Lung (tissue), 12 donors: ENCODE results near the gene ALDH16A1. TPM values are rescaled to one million over a fixed set of nuclear protein-coding genes. Genes with fewer than 3 reads are reported as not detected.

Source experiments
- ATAC-seq: fragments of 200-7000 bp; cut with Tn5 transposase; one replicate; pipeline ENCODE4 v1.9.1; 2020; ENCODE audit warnings: moderate number of reproducible peaks; ENCODE audit not compliant: insufficient read depth, low FRiP score
- DNase-seq, 3 donors: peaks; one replicate each; pipeline ENCODE4 v3.0.0-alpha.2; 2013 to 2017
- H3K27ac ChIP-seq, 2 donors: one replicate each; pipeline ENCODE4 v1.5.1; 2013; ENCODE audit warnings: mild to moderate bottlenecking in 2 of 2, moderate library complexity in 2 of 2, control low read depth in 1 of 2, inconsistent platforms in 1 of 2, low read depth in 1 of 2, low read length in 1 of 2
- H3K27me3 ChIP-seq, 3 donors: one replicate each; pipeline ENCODE4 v1.5.1; 2013; ENCODE audit warnings: low read length in 2 of 3; ENCODE audit not compliant: control insufficient read depth in 3 of 3, insufficient read depth in 3 of 3
- H3K36me3 ChIP-seq, 4 donors: one replicate each; pipeline ENCODE4 v1.5.1; 2013; ENCODE audit warnings: low read length in 4 of 4, mild to moderate bottlenecking in 1 of 4, moderate library complexity in 1 of 4; ENCODE audit not compliant: control insufficient read depth in 4 of 4, insufficient read depth in 4 of 4
- H3K4me1 ChIP-seq, 5 donors: one replicate each; pipeline ENCODE4 v1.5.1; 2013; ENCODE audit warnings: low read length in 5 of 5, mild to moderate bottlenecking in 2 of 5, moderate library complexity in 1 of 5; ENCODE audit not compliant: control insufficient read depth in 5 of 5, insufficient read depth in 5 of 5
- H3K4me3 ChIP-seq: one replicate; pipeline ENCODE4 v1.5.1; 2013; ENCODE audit warnings: mild to moderate bottlenecking, control low read depth, moderate library complexity
- H3K9ac ChIP-seq, 2 donors: one replicate each; pipeline ENCODE4 v1.5.1; 2013; ENCODE audit warnings: low read length in 2 of 2, control low read depth in 1 of 2; ENCODE audit not compliant: insufficient read depth in 1 of 2
- H3K9me3 ChIP-seq, 4 donors: one replicate each; pipeline ENCODE4 v1.5.1; 2013; ENCODE audit warnings: low read length in 3 of 4, mild to moderate bottlenecking in 1 of 4, moderate library complexity in 1 of 4; ENCODE audit not compliant: control insufficient read depth in 4 of 4, insufficient read depth in 3 of 4
- WGBS, 2 donors: extraction: QIAGEN DNeasy Blood & Tissue Kit; methylation state at CpG; one replicate each; pipeline ENCODE4 v1.1.7; 2013; 5-methylcytosine and 5-hydroxymethylcytosine counted together
- polyA plus RNA-seq, 2 donors: library from polyadenylated mRNA; stranded (reverse); fragments of 200-250 nt; gene quantifications; one replicate each; pipeline ENCODE4 v1.2.1, GENCODE V29; 2013
- total RNA-seq, 2 donors: library from RNA; depleted of rRNA in 1 of 2; stranded (reverse); fragments of >200 nt in 1 of 2; gene quantifications; one replicate each; pipeline ENCODE4 v1.2.1, GENCODE V29; 2014 to 2021
- TF ChIP-seq, protein P1 (sequence below): IDR thresholded peaks from 2 replicates; pipeline ENCODE4 v1.5.1; 2012; ENCODE audit warnings: mild to moderate bottlenecking; ENCODE audit errors: control extremely low read depth, extremely low read depth
- donor health status: control.
- donor health status: control.
- donor health status: Bipolar disorder and iron deficiency.
- donor health status: healthy.
- donor health status: DM: yes; HTN: yes; CAD: no.

Gene ALDH16A1
- total and polyA plus RNA-seq, 4 donors = 21.1 to 53.3 (median 37.4) TPM

GRCh38 chr19:49440439-49441209 is 12.4 kb upstream of the ALDH16A1 start:
- 33 to 38% methylated on average over 19 of the region's 19 CpGs for WGBS, 2 donors
- no peak for ATAC-seq
- TF ChIP-seq, protein P1, sequence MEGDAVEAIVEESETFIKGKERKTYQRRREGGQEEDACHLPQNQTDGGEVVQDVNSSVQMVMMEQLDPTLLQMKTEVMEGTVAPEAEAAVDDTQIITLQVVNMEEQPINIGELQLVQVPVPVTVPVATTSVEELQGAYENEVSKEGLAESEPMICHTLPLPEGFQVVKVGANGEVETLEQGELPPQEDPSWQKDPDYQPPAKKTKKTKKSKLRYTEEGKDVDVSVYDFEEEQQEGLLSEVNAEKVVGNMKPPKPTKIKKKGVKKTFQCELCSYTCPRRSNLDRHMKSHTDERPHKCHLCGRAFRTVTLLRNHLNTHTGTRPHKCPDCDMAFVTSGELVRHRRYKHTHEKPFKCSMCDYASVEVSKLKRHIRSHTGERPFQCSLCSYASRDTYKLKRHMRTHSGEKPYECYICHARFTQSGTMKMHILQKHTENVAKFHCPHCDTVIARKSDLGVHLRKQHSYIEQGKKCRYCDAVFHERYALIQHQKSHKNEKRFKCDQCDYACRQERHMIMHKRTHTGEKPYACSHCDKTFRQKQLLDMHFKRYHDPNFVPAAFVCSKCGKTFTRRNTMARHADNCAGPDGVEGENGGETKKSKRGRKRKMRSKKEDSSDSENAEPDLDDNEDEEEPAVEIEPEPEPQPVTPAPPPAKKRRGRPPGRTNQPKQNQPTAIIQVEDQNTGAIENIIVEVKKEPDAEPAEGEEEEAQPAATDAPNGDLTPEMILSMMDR = no peak
- H3K9ac ChIP-seq = no peak overlapping the region
- peaks cover 0 to 3% (median 0%) of the 10 kb centered on the region in 4 donors for H3K9me3 ChIP-seq
- no peak overlapping the region for H3K4me3 ChIP-seq
- peaks cover 0 to 5% (median 0%) of the 10 kb centered on the region in 5 donors for H3K4me1 ChIP-seq
- H3K27me3 ChIP-seq = peaks cover 0 to 68% (median 63%) of the 10 kb centered on the region in 3 donors
- no peak overlapping the region for H3K27ac ChIP-seq
- H3K36me3 ChIP-seq = no peaks in the 10 kb centered on the region
- no peak for DNase-seq

- Histone ChIP-seq H3K9me3 (peaks cover 0 to under 1% (median 0%) of the 10 kb centered on the region in 4 donors), H3K9ac (no peak within 1 kb of the TSS), H3K4me1 (peaks cover 0 to 5% (median 0%) of the 10 kb centered on the region in 5 donors), H3K36me3 (peaks cover 0 to 2% (median 0%) of the 10 kb centered on the region in 4 donors), H3K27ac (no peak within 1 kb of the TSS), H3K27me3 (peaks cover 0 to 61% (median 56%) of the 10 kb centered on the region in 3 donors), H3K4me3 (no peak within 1 kb of the TSS)
- no peak for DNase-seq
- no peak for ATAC-seq
- TF ChIP-seq, protein P1 = no peak
- whole genome bisulfite sequencing, 2 donors = 3 to 7% methylated on average over 28 to 56 of the region's 56 CpGs
Observed at GRCh38 chr19:49441210-49441959, 11.6 kb upstream of the ALDH16A1 start, which contains the start of gene SLC17A7. Gene SLC17A7, minus strand, starts transcription at chr19:49441527. Its CDS starts 148 bp downstream, at chr19:49441379.

DNA sequence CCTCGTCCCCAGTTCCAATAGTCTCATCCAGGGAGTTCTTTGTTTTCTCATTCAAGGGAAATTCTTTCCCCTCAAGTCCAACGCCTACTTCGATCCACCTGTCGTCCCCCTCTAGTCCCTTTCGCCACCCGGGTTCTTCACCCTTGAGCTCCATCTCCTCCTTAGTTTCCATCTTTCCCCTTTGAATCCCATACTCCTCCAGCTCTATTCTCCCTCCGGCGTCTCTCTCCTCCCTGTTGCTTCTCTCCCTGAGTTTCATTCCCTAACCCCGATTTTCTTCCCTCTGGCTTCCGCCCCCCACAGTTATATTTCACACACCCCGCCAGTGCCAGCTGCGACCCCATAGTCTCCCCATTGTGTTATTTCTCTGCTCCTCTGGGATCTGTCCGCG is 11.1 kb upstream of the ALDH16A1 start:
- DNase-seq (no peak), ATAC-seq (no peak)
- Histone ChIP-seq H3K4me3 (no peak overlapping the region), H3K36me3 (peaks cover 0 to 6% (median 1%) of the 10 kb centered on the region in 4 donors), H3K27me3 (peaks cover 0 to 55% (median 50%) of the 10 kb centered on the region in 3 donors), H3K4me1 (peaks cover 0 to 3% (median 0%) of the 10 kb centered on the region in 5 donors), H3K9ac (no peak overlapping the region), H3K27ac (no peak overlapping the region), H3K9me3 (no peaks in the 10 kb centered on the region)
- TF ChIP-seq, protein P1 = no peak
- WGBS, 2 donors = 23 to 32% methylated on average over 14 of the region's 14 CpGs
